HG03175 (cell line): ENCODE results near the gene DCST2.
A peak's percentile ranks its signal among the peaks of the same experiment; 100 is the strongest.
"Not testable (repeated sequence)": the region's sequence is repeated elsewhere in the genome, so short reads cannot be mapped to it uniquely, and the experiment has no call there.

Experiments used
- ATAC-seq: cut with Tn5 transposase; IDR thresholded peaks from one replicate; pipeline ENCODE4 v1.9.1; 2021; ENCODE audit warnings: mild to moderate bottlenecking, moderate library complexity; ENCODE audit not compliant: unreplicated experiment

The DCST2 gene

DNA sequence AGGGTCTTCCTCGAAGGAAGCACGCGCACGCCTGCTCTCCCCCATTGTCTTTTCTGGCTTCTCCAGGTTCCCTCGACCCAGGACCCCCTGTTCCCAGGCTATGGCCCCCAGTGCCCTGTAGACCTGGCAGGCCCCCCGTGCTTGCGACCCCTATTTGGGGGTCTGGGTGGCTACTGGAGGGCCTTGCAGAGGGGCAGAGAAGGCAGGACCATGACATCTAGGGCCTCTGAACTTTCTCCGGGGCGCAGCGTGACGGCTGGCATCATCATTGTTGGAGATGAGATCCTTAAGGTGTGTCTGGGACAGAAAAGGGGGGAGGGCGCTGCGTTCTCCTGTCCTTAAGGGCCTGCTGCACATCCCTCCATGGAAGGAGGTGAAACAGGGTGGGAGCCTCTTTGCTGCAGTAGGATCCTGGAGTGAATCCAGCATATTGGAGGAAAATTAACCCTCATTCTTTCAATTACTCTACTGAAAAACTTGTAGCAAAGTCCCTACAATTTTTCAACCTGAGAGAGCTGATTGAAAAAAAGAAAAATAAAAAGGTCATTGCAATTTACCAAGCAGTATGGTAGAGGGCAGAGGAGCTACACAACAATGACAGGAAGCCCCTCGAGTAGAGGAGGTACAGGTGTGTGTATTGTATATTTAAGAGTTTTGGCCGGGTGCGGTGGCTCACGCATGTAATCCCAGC is 49.7 kb downstream of the DCST2 start:
- no peak for ATAC-seq

DNA sequence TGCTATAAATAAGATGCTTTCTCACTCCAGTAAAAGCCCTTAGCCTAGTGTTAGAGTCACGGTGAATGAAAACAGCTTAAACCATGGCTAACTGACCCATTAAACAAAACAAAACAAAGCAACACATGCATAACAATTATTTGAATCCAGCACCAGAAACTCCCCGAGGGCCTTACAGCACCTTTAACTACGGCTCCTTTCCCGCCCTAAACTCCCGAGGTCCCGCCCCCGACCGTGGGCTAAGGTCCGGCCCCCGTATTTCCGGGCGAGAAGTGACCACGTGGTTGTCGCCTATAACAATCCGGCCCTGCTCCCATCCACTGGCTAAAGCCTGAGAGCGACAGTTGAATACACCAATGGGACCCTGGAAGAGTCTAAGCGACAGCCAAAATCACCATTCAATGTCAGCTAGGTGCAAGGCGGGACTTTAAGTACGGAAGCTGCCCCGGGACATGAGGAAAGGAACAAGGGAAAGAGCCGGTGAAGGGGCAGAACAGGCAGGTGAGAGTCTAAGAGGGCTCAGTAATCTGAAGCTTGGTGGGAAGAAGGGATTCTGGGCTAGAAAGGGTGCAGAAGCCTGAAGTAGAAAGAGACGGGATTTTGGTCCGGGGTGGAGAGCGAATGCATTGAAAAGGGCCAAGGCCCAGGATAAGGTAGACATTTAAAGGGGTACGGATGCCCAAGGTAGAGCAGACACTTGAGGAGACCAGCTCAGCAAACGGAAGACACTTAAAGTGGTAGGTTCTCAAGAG is 50.5 kb downstream of the DCST2 start, which contains the start of gene FLAD1:
FLAD1 (plus strand) TSS at position 448 of the 752 bp plus-strand sequence. CDS start 351 bp downstream, outside the sequence.
- ATAC-seq = peak; percentile 99

DNA sequence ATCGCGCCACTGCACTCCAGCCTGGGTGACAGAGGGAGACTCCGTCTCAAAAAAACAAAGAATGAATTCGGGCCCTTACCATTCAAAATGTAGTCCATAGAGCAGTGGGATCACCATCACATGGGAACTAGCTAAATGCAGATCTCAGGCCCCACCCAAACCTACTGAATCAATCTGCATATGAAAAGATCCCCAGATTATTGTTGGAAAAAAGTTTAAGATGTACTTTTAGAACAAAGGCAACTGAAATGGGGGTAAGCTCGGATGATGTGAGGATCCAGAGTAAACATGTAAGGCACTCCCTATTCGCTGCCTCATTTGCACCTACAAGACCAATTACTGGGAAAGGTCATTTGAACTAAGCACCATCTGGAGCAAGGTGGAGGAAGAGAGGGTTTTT is 51.2 kb downstream of the DCST2 start:
- no peak for ATAC-seq

GRCh38 chr1:154978360-154978759 is 55.2 kb downstream of the DCST2 start:
- no peak for ATAC-seq

DNA sequence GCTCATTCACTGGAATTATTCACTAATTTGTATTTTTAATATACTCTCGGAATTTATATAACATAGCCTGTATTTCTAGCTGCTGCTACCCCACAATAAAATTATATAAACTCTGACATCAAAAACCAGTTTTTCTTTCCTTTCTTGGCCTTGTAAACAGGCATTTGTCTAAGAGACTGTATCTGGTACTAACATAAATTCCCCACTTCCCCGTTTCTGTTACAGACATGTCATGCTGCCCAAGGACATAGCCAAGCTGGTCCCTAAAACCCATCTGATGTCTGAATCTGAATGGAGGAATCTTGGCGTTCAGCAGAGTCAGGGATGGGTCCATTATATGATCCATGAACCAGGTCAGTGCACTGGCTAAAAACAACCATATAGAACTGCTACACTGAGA is 55.8 kb downstream of the DCST2 start:
- ATAC-seq = not testable (repeated sequence)

- no peak for ATAC-seq
Measured at GRCh38 chr1:154975409-154976059, 58.0 kb downstream of the DCST2 start.

DNA sequence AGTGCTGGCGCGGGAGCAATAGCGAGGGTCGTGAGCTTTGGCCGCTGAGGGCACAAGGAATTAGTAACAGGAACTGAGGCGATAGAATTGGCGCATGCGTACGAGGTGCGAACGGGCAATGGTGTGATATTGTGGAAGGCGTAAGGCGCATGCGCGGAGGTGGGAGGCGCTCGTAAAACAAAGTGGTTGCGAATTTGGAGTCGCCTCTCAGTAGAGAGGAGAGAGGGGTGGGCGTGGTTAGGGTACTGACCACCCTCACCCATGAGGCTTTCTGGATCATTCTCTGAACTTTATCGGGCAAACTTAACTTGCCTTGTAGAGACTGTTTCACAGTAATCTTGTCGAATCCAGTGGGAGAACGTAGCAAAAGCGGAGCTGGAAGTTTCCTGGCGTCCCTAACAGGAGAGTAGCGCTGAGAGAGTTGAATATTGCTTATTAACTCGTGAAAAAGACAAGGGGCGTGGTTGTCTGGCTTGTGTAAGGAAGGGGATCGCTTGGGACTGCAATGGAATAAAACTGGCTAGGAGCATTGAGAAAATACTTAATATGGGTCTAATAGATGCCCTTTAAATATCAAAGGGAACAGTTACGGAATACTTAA is 58.7 kb downstream of the DCST2 start:
- peak; percentile 54 for ATAC-seq

- ATAC-seq = peak; percentile 80
Measured at GRCh38 chr1:154974102-154974807, 59.3 kb downstream of the DCST2 start, which contains the start of gene CKS1B. CKS1B (plus strand) TSS chr1:154974681; CDS start chr1:154974746, 65 bp downstream.

- no peak for ATAC-seq
Measured at GRCh38 chr1:154973344-154974101, 60.1 kb downstream of the DCST2 start.

DNA sequence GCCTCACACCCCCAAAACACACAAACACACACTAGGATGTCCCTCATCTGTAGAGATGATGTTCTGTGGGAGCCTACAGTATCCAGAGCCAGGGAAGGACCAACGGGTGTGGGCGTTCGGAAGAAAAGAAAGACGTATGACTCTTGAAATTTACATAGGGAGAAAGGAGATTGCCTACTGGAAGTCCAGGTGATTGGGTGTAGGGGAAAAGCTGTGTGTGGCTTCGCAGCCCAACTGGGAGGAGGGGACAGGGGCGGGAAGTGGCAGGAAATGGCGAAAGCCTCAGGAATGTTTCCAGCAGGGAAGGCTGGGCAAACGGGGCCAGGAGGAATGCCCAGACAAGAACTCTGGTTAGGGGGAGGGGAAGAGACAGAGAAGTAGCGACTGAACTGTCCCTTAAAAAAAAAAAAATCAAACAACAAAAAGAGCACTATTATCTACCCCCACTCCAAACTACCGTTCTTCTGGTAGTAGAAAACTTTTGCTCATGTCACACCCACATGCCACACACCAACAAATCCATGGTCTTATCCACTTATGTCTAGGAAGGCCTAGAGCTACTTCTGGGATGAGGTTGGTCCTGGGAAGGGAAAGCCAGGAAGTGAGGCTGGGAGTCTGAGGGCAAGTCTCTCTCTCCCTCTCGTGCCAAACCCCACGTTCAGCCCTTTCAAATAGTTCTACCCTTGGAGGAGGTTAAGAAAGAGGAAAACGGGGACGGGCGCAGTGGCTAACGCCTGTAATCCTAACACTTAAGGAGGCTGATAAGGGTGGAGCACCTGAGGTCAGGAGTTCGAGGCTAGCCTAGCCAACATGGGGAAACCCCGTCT is 60.9 kb downstream of the DCST2 start:
- ATAC-seq = no peak

DNA sequence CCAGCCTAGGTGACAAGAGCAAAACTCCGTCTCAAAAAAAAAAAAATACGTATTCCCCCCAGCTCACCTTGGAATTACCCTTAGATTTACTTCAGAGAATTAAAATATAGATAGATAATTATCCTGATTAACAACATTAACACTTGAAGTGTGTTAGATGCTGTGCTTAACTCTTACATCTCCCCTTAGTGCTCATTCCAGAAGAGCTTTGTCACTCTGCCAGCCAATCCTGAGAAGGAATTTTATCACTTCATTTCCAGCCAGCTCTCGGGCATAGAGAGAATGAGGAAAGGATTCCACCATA is 61.4 kb downstream of the DCST2 start:
- ATAC-seq = no peak

DNA sequence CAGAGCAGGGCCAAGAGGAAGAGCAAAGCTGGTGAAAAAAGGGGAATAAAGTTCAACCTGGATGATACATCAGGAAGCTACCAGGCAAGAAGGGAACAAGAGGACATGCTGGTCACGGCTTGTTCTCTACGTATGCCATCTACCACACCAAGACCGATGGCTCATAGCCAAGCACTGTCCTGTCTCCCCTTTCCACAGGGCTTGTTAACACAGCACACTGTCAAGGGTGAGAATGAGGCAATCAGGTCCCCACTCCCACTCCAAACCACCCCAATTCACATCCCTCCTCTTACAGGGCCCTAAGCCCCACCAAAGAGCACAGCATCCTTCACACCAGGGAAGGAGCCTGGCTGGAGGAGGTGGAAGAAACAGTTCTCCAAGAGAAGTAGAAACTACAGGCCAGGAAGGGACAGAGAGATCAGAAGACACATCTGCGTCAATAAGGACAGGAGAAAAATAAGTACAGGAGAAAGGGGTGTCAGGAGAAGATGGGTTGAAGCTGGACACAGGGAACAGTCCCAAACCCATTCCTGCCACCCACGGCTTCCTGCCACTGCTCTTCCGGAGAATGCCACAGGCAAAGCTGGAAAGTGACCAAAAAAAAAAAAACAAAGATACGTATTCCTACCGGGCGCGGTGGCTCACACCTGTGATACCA is 62.1 kb downstream of the DCST2 start:
- no peak for ATAC-seq

- no peak for ATAC-seq
Measured at GRCh38 chr1:154970631-154971340, 62.8 kb downstream of the DCST2 start, which contains the start of gene SHC1. SHC1 (minus strand) TSS chr1:154970747; CDS start chr1:154970526, 221 bp downstream.

DNA sequence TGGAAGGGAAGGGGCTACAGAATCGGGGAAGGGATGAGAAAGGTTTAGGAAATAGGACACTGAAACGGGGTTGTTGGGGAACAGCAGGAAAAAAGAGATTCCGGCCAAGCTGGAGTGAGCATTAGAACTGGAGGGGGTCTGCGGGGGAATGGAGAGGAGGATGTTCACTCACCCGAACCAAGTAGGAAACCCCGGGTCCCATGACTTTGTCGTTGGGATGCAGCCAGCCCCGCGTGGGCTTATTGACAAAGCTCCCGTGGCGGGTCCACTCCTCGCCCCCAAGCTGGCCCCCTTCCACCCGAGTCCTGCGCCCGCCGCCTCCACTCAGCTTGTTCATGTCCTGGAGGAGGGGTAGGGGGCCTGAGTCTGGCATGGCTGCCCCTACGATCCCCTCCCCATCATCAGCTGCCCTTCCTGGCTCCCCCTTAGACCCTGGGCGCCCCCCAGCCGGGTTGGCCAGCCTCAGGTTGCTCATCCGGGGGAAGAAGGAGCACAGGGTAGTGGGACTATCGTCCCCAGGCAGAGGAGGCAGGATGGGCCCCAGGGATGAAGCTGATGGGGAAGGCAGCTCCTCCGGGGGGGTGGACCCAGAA is 63.6 kb downstream of the DCST2 start:
- no peak for ATAC-seq

- ATAC-seq = no peak
Measured at GRCh38 chr1:154969246-154969645, 64.3 kb downstream of the DCST2 start.

GRCh38 chr1:154968731-154969130 is 64.8 kb downstream of the DCST2 start:
- ATAC-seq = no peak
